ENCODE data around the gene MACC1. TPM values are rescaled to one million over a fixed set of nuclear protein-coding genes. Genes with fewer than 3 reads are reported as not detected.
A peak's percentile ranks its signal among the peaks of the same experiment; 100 is the strongest.

Gene MACC1
- total RNA-seq, 1 experiment from 2014 or later, result 7.9 TPM

DNA sequence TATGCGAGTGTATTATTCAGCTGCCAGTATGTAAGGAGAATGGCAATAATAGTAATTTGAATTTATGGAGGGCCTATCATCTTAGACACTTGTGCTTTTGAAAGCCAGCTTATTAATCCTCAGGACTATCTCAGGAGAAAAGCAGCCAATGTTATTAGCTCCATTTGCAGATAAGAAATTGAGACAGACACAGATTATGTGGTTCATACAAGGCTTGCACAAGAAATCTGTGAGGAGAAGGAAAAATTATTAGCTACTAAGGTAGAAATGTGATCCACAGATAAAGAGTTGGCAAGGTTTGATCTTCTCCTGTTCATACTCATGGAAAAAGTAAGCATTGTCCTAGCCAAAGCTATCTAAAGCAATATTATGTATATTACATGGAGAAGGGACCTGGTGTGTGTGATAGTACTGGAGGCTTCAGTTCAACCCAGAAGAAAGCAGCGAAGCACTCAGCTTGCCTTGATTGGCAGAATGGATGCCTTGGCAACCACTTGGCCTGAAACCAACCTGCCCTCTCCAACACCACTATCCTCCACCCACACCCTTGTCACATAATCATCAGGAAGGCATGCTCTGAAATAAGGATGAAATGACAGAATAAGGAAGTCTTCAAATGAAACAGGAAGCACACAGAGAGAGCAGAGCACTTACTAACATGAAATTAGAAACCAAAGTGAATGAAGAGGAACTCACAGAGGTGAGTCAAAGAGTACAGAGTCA is 18.0 kb downstream of the MACC1 start:
- ATAC-seq (peak; percentile 98), DNase-seq (peak; percentile 94)
- TF ChIP-seq, protein P1, sequence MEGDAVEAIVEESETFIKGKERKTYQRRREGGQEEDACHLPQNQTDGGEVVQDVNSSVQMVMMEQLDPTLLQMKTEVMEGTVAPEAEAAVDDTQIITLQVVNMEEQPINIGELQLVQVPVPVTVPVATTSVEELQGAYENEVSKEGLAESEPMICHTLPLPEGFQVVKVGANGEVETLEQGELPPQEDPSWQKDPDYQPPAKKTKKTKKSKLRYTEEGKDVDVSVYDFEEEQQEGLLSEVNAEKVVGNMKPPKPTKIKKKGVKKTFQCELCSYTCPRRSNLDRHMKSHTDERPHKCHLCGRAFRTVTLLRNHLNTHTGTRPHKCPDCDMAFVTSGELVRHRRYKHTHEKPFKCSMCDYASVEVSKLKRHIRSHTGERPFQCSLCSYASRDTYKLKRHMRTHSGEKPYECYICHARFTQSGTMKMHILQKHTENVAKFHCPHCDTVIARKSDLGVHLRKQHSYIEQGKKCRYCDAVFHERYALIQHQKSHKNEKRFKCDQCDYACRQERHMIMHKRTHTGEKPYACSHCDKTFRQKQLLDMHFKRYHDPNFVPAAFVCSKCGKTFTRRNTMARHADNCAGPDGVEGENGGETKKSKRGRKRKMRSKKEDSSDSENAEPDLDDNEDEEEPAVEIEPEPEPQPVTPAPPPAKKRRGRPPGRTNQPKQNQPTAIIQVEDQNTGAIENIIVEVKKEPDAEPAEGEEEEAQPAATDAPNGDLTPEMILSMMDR (conservative IDR thresholded peaks at IDR 0.05; ENCODE audit: low read depth, low read length), result no peak
- TF ChIP-seq EZH2phosphoT487 (IDR thresholded peaks at IDR 0.05; ENCODE audit: borderline replicate concordance, low read length) (no peak), EZH2 (IDR thresholded peaks at IDR 0.05; ENCODE audit: low read length, unreplicated experiment) (no peak)
- intact Hi-C loops (cut with micrococcal nuclease), result loop anchor here (1.0 to 5.0 kb wide), 2 partner anchors 18 to 203 kb away; partner anchors contain the start of gene MACC1
- H3F3A ChIP-seq (ENCODE audit: low read length, unreplicated experiment), result no peaks in the 10 kb centered on the region
- CTCF ChIA-PET, result no interaction called here
- H3K79me2 ChIP-seq (ENCODE audit: low read length), result peaks cover 14% of the 10 kb centered on the region; the same call in 1 of the 2 replicates
- no peaks in the 10 kb centered on the region for H3K9me2 ChIP-seq (replicated peaks; ENCODE audit: low read length)
- H3K36me3 ChIP-seq (ENCODE audit: low read depth, low read length), result no peaks in the 10 kb centered on the region
- H3K9ac ChIP-seq (ENCODE audit: low read length), result no peak overlapping the region
- no peaks in the 10 kb centered on the region for H3K9me3 ChIP-seq (ENCODE audit: low read length)
- BruUV-seq (replicated peaks), result TSS peak; percentile 43
- no peak overlapping the region for H2AFZ ChIP-seq (ENCODE audit: low read length)
- H3K4me2 ChIP-seq (ENCODE audit: low read length), result peak overlapping the region; percentile 37
- H3K4me3 ChIP-seq (ENCODE audit: low read length), result no peak overlapping the region
- POLR2A ChIA-PET (ENCODE audit: unreplicated experiment), result interaction anchor here (0.5 to 0.6 kb wide), 3 partner anchors 15 to 443 kb away, joined by 3 to 4 read pairs (median 3); no protein-coding TSS in a partner anchor
- H3K27me3 ChIP-seq (ENCODE audit: low read length), result no peaks in the 10 kb centered on the region
- no peaks in the 10 kb centered on the region for H4K20me1 ChIP-seq (ENCODE audit: low read length)
- H3K4me1 ChIP-seq (ENCODE audit: insufficient read depth, low read length), result peaks cover 37% of the 10 kb centered on the region
- H3K27ac ChIP-seq (ENCODE audit: low read length), result peak overlapping the region; percentile 49

DNA sequence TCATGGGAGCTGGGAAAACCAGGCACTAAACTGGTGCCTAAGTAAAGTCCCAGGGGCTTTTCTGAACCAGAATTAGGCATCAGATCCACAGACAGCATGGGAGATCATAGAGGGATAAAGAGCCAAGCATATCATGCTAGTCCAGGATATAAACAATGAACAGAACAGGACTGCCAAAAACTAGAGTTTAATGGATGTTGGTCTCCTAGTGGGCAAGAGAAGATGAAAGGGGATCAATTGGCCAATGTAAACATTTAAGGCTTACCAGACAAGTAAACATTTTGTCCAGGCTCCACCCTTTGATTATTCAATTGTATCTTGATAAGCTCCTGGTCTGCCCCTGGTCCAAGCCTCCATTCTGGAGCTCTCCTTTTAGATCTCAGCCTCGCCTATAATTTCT is 18.9 kb downstream of the MACC1 start:
- TF ChIP-seq, protein P1 (conservative IDR thresholded peaks at IDR 0.05; ENCODE audit: low read depth, low read length), result no peak
- TF ChIP-seq EZH2 (IDR thresholded peaks at IDR 0.05; ENCODE audit: low read length, unreplicated experiment) (no peak), EZH2phosphoT487 (IDR thresholded peaks at IDR 0.05; ENCODE audit: borderline replicate concordance, low read length) (no peak)
- no peak overlapping the region for H2AFZ ChIP-seq (ENCODE audit: low read length)

DNA sequence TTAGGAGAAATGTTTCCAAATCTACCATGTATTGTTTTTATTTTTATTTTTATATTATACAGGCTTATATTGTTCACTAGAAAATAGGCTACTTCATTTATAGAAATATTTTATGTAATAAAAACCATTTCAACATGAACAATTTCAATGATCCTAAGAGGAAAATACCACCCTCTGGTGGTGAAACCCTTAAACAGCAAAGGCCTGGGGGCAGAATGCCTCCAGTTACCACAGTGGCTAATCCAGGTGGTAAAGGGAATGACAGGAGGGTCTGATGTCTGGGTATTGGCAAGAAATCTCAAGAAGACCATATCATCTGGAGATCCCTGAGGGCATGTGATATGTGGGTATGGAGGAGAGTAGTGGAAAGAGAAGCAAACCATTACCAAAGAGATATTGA is 19.3 kb downstream of the MACC1 start:
- Histone ChIP-seq H3K4me2 (ENCODE audit: low read length) (no peak overlapping the region), H2AFZ (ENCODE audit: low read length) (no peak overlapping the region), H3K4me3 (ENCODE audit: low read length) (no peak overlapping the region), H3K9ac (ENCODE audit: low read length) (no peak overlapping the region), H3K4me1 (ENCODE audit: insufficient read depth, low read length) (peaks cover 42% of the 10 kb centered on the region), H3F3A (ENCODE audit: low read length, unreplicated experiment) (no peaks in the 10 kb centered on the region), H3K36me3 (ENCODE audit: low read depth, low read length) (no peaks in the 10 kb centered on the region), H3K9me2 (replicated peaks; ENCODE audit: low read length) (no peaks in the 10 kb centered on the region), H3K9me3 (ENCODE audit: low read length) (no peaks in the 10 kb centered on the region), H4K20me1 (ENCODE audit: low read length) (no peaks in the 10 kb centered on the region), H3K27ac (ENCODE audit: low read length) (no peak overlapping the region), H3K79me2 (ENCODE audit: low read length) (peaks cover 7% of the 10 kb centered on the region; the same call in 1 of the 2 replicates), H3K27me3 (ENCODE audit: low read length) (no peaks in the 10 kb centered on the region)
- ChIA-PET CTCF (no interaction called here), POLR2A (ENCODE audit: unreplicated experiment) (no interaction called here)
- TF ChIP-seq, protein P1 (conservative IDR thresholded peaks at IDR 0.05; ENCODE audit: low read depth, low read length), result peak; percentile 56
- no peak for TF ChIP-seq EZH2 (IDR thresholded peaks at IDR 0.05; ENCODE audit: low read length, unreplicated experiment)
- no peak for TF ChIP-seq EZH2phosphoT487 (IDR thresholded peaks at IDR 0.05; ENCODE audit: borderline replicate concordance, low read length)
- peak; percentile 19 for DNase-seq
- ATAC-seq, result no peak
- intact Hi-C loops (cut with micrococcal nuclease), result loop anchor here (5.0 kb wide), 1 partner anchor 204 kb away; no protein-coding TSS in a partner anchor
- BruUV-seq (replicated peaks), result no TSS peak

More for the DNA sequence above, 18.9 kb downstream of the MACC1 start:
- Histone ChIP-seq H3K27me3 (ENCODE audit: low read length) (no peaks in the 10 kb centered on the region), H3K9me2 (replicated peaks; ENCODE audit: low read length) (no peaks in the 10 kb centered on the region), H3K4me2 (ENCODE audit: low read length) (no peak overlapping the region), H3F3A (ENCODE audit: low read length, unreplicated experiment) (no peaks in the 10 kb centered on the region), H3K9ac (ENCODE audit: low read length) (no peak overlapping the region), H3K36me3 (ENCODE audit: low read depth, low read length) (no peaks in the 10 kb centered on the region), H3K4me3 (ENCODE audit: low read length) (no peak overlapping the region), H3K79me2 (ENCODE audit: low read length) (peaks cover 12% of the 10 kb centered on the region; the same call in 1 of the 2 replicates), H3K4me1 (ENCODE audit: insufficient read depth, low read length) (peaks cover 41% of the 10 kb centered on the region), H3K9me3 (ENCODE audit: low read length) (no peaks in the 10 kb centered on the region), H4K20me1 (ENCODE audit: low read length) (no peaks in the 10 kb centered on the region), H3K27ac (ENCODE audit: low read length) (no peak overlapping the region)
- CTCF ChIA-PET, result no interaction called here
- no peak for DNase-seq
- POLR2A ChIA-PET (ENCODE audit: unreplicated experiment), result no interaction called here
- intact Hi-C loops (cut with micrococcal nuclease), result loop anchor here (5.0 kb wide), 1 partner anchor 204 kb away; no protein-coding TSS in a partner anchor
- BruUV-seq (replicated peaks), result no TSS peak
- no peak for ATAC-seq

Data from PC-3 (cell line).